ENCODE measurements around the gene POU6F1.

The POU6F1 gene

GRCh38 chr12:51217133-51217967 lies 512 bp downstream of the POU6F1 start:
- TF ChIP-seq CTCF (IDR thresholded peaks at IDR 0.05), result peak; percentile 41
- peak overlapping the region; percentile 93 for H3K27ac ChIP-seq
- H3K9ac ChIP-seq, result peak overlapping the region; percentile 92
- no peaks in the 10 kb centered on the region for H3K27me3 ChIP-seq (ENCODE audit: control insufficient read depth, insufficient read depth, low read length)
- H3K4me1 ChIP-seq, result peaks cover 4% of the 10 kb centered on the region
- peaks cover 6% of the 10 kb centered on the region for H3K79me2 ChIP-seq
- H3K36me3 ChIP-seq (ENCODE audit: control insufficient read depth, insufficient read depth, low read length), result no peaks in the 10 kb centered on the region
- peak overlapping the region; percentile 99 for H3K4me2 ChIP-seq (ENCODE audit: low read length)
- no peaks in the 10 kb centered on the region for H3K9me3 ChIP-seq (ENCODE audit: control insufficient read depth, low read length)
- peak overlapping the region; percentile 78 for H3K4me3 ChIP-seq (ENCODE audit: low read depth, low read length)
- peak overlapping the region; percentile 98 for H2AFZ ChIP-seq

- Histone ChIP-seq H3K4me3 (ENCODE audit: low read depth, low read length) (peak overlapping the region; percentile 78), H3K9ac (peak overlapping the region; percentile 9), H3K27ac (peak overlapping the region; percentile 93)
These were observed 1.2 kb downstream of the POU6F1 start for GRCh38 chr12:51216642-51217041.

GRCh38 chr12:51214895-51215294 lies 3.0 kb downstream of the POU6F1 start:
- H3K36me3 ChIP-seq (ENCODE audit: control insufficient read depth, insufficient read depth, low read length), result no peaks in the 10 kb centered on the region
- peaks cover 4% of the 10 kb centered on the region for H3K4me1 ChIP-seq
- no peak for TF ChIP-seq CTCF (IDR thresholded peaks at IDR 0.05)
- H3K9me3 ChIP-seq (ENCODE audit: control insufficient read depth, low read length), result no peaks in the 10 kb centered on the region
- H3K4me3 ChIP-seq (ENCODE audit: low read depth, low read length), result no peak overlapping the region
- H3K4me2 ChIP-seq (ENCODE audit: low read length), result no peak overlapping the region
- H3K27me3 ChIP-seq (ENCODE audit: control insufficient read depth, insufficient read depth, low read length), result no peaks in the 10 kb centered on the region
- H3K27ac ChIP-seq, result no peak overlapping the region
- H3K79me2 ChIP-seq, result peaks cover 3% of the 10 kb centered on the region
- no peak overlapping the region for H3K9ac ChIP-seq
- no peak overlapping the region for H2AFZ ChIP-seq

More at GRCh38 chr12:51216642-51217041, 1.2 kb downstream of the POU6F1 start:
- peaks cover 6% of the 10 kb centered on the region for H3K79me2 ChIP-seq
- H3K27me3 ChIP-seq (ENCODE audit: control insufficient read depth, insufficient read depth, low read length), result no peaks in the 10 kb centered on the region
- H3K9me3 ChIP-seq (ENCODE audit: control insufficient read depth, low read length), result no peaks in the 10 kb centered on the region
- H2AFZ ChIP-seq, result peak overlapping the region; percentile 98
- no peaks in the 10 kb centered on the region for H3K36me3 ChIP-seq (ENCODE audit: control insufficient read depth, insufficient read depth, low read length)
- peak overlapping the region; percentile 99 for H3K4me2 ChIP-seq (ENCODE audit: low read length)
- peaks cover 4% of the 10 kb centered on the region for H3K4me1 ChIP-seq
- no peak for TF ChIP-seq CTCF (IDR thresholded peaks at IDR 0.05)

- H3K9me3 ChIP-seq (ENCODE audit: control insufficient read depth, low read length), result no peaks in the 10 kb centered on the region
- no peaks in the 10 kb centered on the region for H3K79me2 ChIP-seq
- H3K9ac ChIP-seq, result no peak overlapping the region
- no peak overlapping the region for H3K4me2 ChIP-seq (ENCODE audit: low read length)
- H3K36me3 ChIP-seq (ENCODE audit: control insufficient read depth, insufficient read depth, low read length), result no peaks in the 10 kb centered on the region
- no peaks in the 10 kb centered on the region for H3K27me3 ChIP-seq (ENCODE audit: control insufficient read depth, insufficient read depth, low read length)
- TF ChIP-seq CTCF (IDR thresholded peaks at IDR 0.05), result no peak
- no peak overlapping the region for H3K27ac ChIP-seq
- H3K4me3 ChIP-seq (ENCODE audit: low read depth, low read length), result no peak overlapping the region
- H2AFZ ChIP-seq, result no peak overlapping the region
- no peaks in the 10 kb centered on the region for H3K4me1 ChIP-seq
These were observed 7.0 kb downstream of the POU6F1 start for GRCh38 chr12:51210690-51211395.
